OCI-LY1 (cell line): ENCODE data around the gene OSBPL3.
A peak's percentile ranks its signal among the peaks of the same experiment; 100 is the strongest.

ENCODE experiments used
- H2AFZ ChIP-seq: fragments of 200-600 bp; sonication (generic), shearing (Covaris generic); 2 replicates; pipeline ENCODE4 v1.6.0; 2014; ENCODE audit warnings: antibody characterized with exemption, mild to moderate bottlenecking, low read length
- H3F3A ChIP-seq: fragments of 200-600 bp; sonication (generic), shearing (Covaris generic); 2 replicates; pipeline ENCODE4 v1.6.0; 2014; ENCODE audit warnings: mild to moderate bottlenecking, antibody characterized with exemption, low read length, moderate library complexity; ENCODE audit not compliant: insufficient read depth
- H3K27ac ChIP-seq: fragments of 200-600 bp; sonication (generic); 2 replicates; pipeline ENCODE4 v1.5.1; 2014; ENCODE audit warnings: low read length, mixed run types, mild to moderate bottlenecking, low read depth; ENCODE audit not compliant: poor library complexity, severe bottlenecking
- H3K27me3 ChIP-seq: fragments of 200-600 bp; sonication (generic); 2 replicates; pipeline ENCODE4 v1.6.0; 2014; ENCODE audit warnings: antibody characterized with exemption, mild to moderate bottlenecking, low read length, moderate library complexity; ENCODE audit not compliant: insufficient read depth
- H3K36me3 ChIP-seq: fragments of 200-600 bp; sonication (generic); 2 replicates; pipeline ENCODE4 v1.6.1; 2014; ENCODE audit warnings: mild to moderate bottlenecking, antibody characterized with exemption, low read length, moderate library complexity, mixed read lengths; ENCODE audit not compliant: insufficient read depth
- H3K4me1 ChIP-seq: fragments of 200-600 bp; sonication (generic); 2 replicates; pipeline ENCODE4 v1.5.1; 2014; ENCODE audit warnings: mild to moderate bottlenecking, low read length, moderate library complexity; ENCODE audit not compliant: insufficient read depth, severe bottlenecking
- H3K4me2 ChIP-seq: fragments of 200-600 bp; sonication (generic), shearing (Covaris generic); 2 replicates; pipeline ENCODE4 v1.6.1; 2014; ENCODE audit warnings: low read length
- H3K4me3 ChIP-seq: fragments of 200-600 bp; sonication (generic); 2 replicates; pipeline ENCODE4 v1.5.1; 2014; ENCODE audit warnings: low read length, low read depth, mild to moderate bottlenecking, mixed read lengths; ENCODE audit not compliant: poor library complexity, severe bottlenecking
- H3K79me2 ChIP-seq: fragments of 200-600 bp; shearing (Covaris generic); 2 replicates; pipeline ENCODE4 v1.6.1; 2016; ENCODE audit warnings: mixed run types, low read length, mixed read lengths; ENCODE audit not compliant: insufficient read depth
- H3K9ac ChIP-seq: fragments of 200-600 bp; sonication (generic), shearing (Covaris generic); 2 replicates; pipeline ENCODE4 v1.6.1; 2014; ENCODE audit warnings: mild to moderate bottlenecking, low read length, mixed read lengths
- H3K9me2 ChIP-seq: fragments of 200-600 bp; sonication (generic), shearing (Covaris generic); 2 replicates; pipeline ENCODE4 v1.6.1; 2014; ENCODE audit warnings: low read depth, mild to moderate bottlenecking, low read length, mixed read lengths
- H3K9me3 ChIP-seq: fragments of 200-600 bp; shearing (Covaris generic); 2 replicates; pipeline ENCODE4 v1.6.1; 2014; ENCODE audit warnings: low read length, mixed read lengths
- H4K20me1 ChIP-seq: fragments of 200-600 bp; sonication (generic), shearing (Covaris generic); 2 replicates; pipeline ENCODE4 v1.6.0; 2016; ENCODE audit warnings: mild to moderate bottlenecking, low read length; ENCODE audit not compliant: insufficient read depth
- EZH2 ChIP-seq: fragments of 200-600 bp; sonication (generic), shearing (Covaris generic); IDR thresholded peaks from 2 replicates; pipeline ENCODE4 v1.8.0; 2017; ENCODE audit warnings: borderline replicate concordance, mixed run types, mild to moderate bottlenecking, antibody characterized with exemption, low read length, moderate library complexity, mixed read lengths
- TF ChIP-seq, protein P1 (sequence below): fragments of 200-600 bp; sonication (generic), shearing (Covaris generic); IDR thresholded peaks from 2 replicates; pipeline ENCODE4 v1.5.1; 2017; ENCODE audit warnings: mild to moderate bottlenecking, antibody characterized with exemption, low read length, moderate library complexity, mixed read lengths

The OSBPL3 gene

DNA sequence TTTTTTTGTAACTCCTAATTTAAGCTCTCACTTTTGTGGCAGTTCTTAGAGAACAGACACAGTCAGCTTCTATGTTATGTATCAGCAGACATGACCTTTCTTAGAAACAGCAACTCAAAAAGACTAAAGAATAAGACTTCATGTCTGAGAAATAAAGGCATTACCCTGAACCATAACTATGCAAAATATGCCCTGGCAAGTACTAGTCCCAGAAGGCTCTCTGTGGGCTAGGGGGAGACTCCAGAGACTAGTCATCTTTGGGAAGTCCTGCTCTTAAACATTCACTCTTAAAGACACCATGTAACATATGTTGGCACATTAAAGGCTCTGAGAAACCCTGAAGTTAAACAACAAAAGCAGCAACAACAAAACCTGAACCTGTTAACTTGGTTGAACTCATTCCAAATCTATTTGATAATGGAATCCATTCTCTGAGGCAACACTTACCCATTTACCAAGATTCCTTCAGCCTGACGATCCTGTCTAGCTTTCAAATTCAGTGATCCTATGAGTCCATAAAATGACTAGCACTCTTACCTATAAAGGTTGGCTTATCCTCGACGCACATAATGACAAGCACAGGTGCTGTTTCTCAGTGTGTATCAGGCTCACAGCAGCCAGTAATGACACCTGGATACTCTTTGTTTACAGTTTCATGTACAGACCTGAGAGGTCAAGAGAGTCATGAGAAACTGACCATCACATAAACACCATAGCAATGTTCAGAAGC, 62.3 kb downstream of the OSBPL3 start:
- H3K27ac ChIP-seq, result peak overlapping the region; percentile 61
- H3K9me3 ChIP-seq, result no peaks in the 10 kb centered on the region
- peak overlapping the region; percentile 30; the same call in 1 of the 2 replicates for H3K4me2 ChIP-seq
- H3K9ac ChIP-seq, result peak overlapping the region; percentile 1; the same call in 1 of the 2 replicates
- no peaks in the 10 kb centered on the region for H3F3A ChIP-seq
- no peaks in the 10 kb centered on the region for H3K9me2 ChIP-seq
- no peaks in the 10 kb centered on the region for H4K20me1 ChIP-seq
- TF ChIP-seq, protein P1, sequence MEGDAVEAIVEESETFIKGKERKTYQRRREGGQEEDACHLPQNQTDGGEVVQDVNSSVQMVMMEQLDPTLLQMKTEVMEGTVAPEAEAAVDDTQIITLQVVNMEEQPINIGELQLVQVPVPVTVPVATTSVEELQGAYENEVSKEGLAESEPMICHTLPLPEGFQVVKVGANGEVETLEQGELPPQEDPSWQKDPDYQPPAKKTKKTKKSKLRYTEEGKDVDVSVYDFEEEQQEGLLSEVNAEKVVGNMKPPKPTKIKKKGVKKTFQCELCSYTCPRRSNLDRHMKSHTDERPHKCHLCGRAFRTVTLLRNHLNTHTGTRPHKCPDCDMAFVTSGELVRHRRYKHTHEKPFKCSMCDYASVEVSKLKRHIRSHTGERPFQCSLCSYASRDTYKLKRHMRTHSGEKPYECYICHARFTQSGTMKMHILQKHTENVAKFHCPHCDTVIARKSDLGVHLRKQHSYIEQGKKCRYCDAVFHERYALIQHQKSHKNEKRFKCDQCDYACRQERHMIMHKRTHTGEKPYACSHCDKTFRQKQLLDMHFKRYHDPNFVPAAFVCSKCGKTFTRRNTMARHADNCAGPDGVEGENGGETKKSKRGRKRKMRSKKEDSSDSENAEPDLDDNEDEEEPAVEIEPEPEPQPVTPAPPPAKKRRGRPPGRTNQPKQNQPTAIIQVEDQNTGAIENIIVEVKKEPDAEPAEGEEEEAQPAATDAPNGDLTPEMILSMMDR, result no peak
- TF ChIP-seq EZH2, result no peak
- H2AFZ ChIP-seq, result no peak overlapping the region
- H3K36me3 ChIP-seq, result peaks cover 4% of the 10 kb centered on the region; the same call in 1 of the 2 replicates
- H3K4me1 ChIP-seq, result peaks cover 99% of the 10 kb centered on the region
- peak overlapping the region; percentile 13 for H3K4me3 ChIP-seq
- peaks cover 98% of the 10 kb centered on the region for H3K79me2 ChIP-seq
- H3K27me3 ChIP-seq, result no peaks in the 10 kb centered on the region

DNA sequence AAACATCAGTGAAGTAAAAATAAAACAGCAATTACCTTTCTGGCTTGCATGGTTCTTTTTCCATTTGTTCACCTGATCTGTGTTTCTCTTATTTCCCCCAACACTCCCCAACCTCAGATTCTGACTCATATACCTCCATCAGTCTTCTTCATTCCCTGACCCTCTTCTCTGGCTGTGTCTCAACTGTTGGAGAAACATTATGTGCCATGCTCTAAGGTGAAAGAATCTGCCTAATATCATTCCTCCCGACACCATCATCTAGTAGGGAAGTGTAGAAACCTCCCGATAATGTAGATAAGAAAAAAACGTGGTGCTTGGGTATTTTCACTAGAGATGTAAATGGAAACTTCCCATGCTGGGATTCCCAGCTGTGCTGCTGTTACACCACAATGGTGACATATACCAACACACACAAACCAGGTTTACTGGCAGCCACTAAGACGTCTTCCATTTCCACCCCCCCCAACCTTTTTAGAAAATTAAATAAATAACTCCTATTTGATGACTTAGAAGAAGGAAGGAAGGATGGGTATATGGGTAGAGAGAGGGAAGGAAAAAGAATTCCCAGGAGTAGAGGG, 63.4 kb downstream of the OSBPL3 start:
- no peak overlapping the region; the same call in 1 of the 2 replicates for H3K4me2 ChIP-seq
- peaks cover 99% of the 10 kb centered on the region for H3K4me1 ChIP-seq
- peaks cover 98% of the 10 kb centered on the region for H3K79me2 ChIP-seq
- no peaks in the 10 kb centered on the region for H3K9me3 ChIP-seq
- H4K20me1 ChIP-seq, result no peaks in the 10 kb centered on the region
- H2AFZ ChIP-seq, result no peak overlapping the region
- no peak overlapping the region for H3K9ac ChIP-seq
- no peak overlapping the region for H3K4me3 ChIP-seq
- peaks cover 6% of the 10 kb centered on the region; the same call in 1 of the 2 replicates for H3K36me3 ChIP-seq
- TF ChIP-seq, protein P1, result no peak
- no peak for TF ChIP-seq EZH2
- peak overlapping the region; percentile 48 for H3K27ac ChIP-seq
- no peaks in the 10 kb centered on the region for H3F3A ChIP-seq
- no peaks in the 10 kb centered on the region for H3K9me2 ChIP-seq
- no peaks in the 10 kb centered on the region for H3K27me3 ChIP-seq

DNA sequence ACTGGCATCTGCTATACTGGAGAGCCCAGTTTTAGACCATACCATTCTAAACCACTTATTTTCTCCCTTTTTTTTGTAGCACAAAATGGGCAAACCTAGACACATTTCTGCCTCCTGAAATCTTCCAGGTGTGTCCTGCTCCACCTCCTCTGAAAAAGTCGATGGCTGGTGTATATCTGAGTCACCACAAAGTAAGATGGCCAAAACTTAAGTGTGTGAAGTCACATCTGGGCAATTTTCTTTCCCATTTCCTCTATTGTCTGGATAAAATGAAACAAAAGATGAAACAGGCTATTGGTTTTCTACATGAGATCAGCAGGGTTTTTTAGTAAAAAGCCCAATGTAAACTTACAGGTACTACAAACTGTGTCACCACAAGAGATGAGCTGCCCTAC, 65.5 kb downstream of the OSBPL3 start:
- H3K27ac ChIP-seq, result peak overlapping the region; percentile 78
- no peaks in the 10 kb centered on the region for H4K20me1 ChIP-seq
- no peaks in the 10 kb centered on the region for H3F3A ChIP-seq
- no peaks in the 10 kb centered on the region for H3K27me3 ChIP-seq
- H3K4me3 ChIP-seq, result no peak overlapping the region
- H3K4me2 ChIP-seq, result peak overlapping the region; percentile 11; the same call in 1 of the 2 replicates
- no peaks in the 10 kb centered on the region for H3K9me2 ChIP-seq
- H3K9me3 ChIP-seq, result no peaks in the 10 kb centered on the region
- no peak for TF ChIP-seq EZH2
- TF ChIP-seq, protein P1, result no peak
- H3K36me3 ChIP-seq, result peaks cover 6% of the 10 kb centered on the region; the same call in 1 of the 2 replicates
- H3K4me1 ChIP-seq, result peaks cover 99% of the 10 kb centered on the region
- no peak overlapping the region for H3K9ac ChIP-seq
- no peak overlapping the region for H2AFZ ChIP-seq
- peaks cover 96% of the 10 kb centered on the region for H3K79me2 ChIP-seq
